Endothelial cell of umbilical vein (primary cell): ENCODE data around the gene RAB39A. TPM values are rescaled to one million over a fixed set of nuclear protein-coding genes. Genes with fewer than 3 reads are reported as not detected.

ENCODE experiments used
- BruUV-seq: library from RNA; stranded (reverse); fragments of 400-500 nt; replicated peaks from 2 replicates; lab custom pipeline; 2021; lab: Mats Ljungman, UMichigan
- CTCF ChIA-PET: fragments of 300-600, 350-600 bp; sonication (Branson Sonifier 250); formaldehyde crosslinking; loops from one replicate; lab custom pipeline; 2021; ENCODE audit warnings: antibody characterized with exemption, inconsistent platforms; lab: Charles Lee
- POLR2A ChIA-PET: fragments of 300-600, 350-600 bp; sonication (Branson Sonifier 250); formaldehyde crosslinking; loops from one replicate; lab custom pipeline; 2021; ENCODE audit warnings: antibody characterized with exemption, inconsistent platforms; lab: Charles Lee
- DNase-seq: peaks from one replicate; pipeline ENCODE4 v3.0.0-alpha.2; 2011; ENCODE audit warnings: low read depth, low spot score
- FAIRE-seq: peaks from 2 replicates; lab custom pipeline; 2011; peaks lifted over from hg19 to GRCh38; lab: Jason Lieb, UNC
- H2AFZ ChIP-seq: 2 replicates; pipeline ENCODE4 v1.6.0; 2012; ENCODE audit warnings: low read depth, low read length, control low read depth, inconsistent platforms
- H3K27ac ChIP-seq: 2 replicates; pipeline ENCODE4 v1.5.1; 2011; ENCODE audit warnings: low read depth, mild to moderate bottlenecking, control low read depth, low read length, moderate library complexity; ENCODE audit not compliant: insufficient read depth
- H3K27me3 ChIP-seq, 2 experiments: 2 replicates each; pipeline versions ENCODE4 v1.6.0 to v1.6.1; 2011; ENCODE audit warnings: low read length in 2 of 2, mixed read lengths in 1 of 2; ENCODE audit not compliant: control insufficient read depth in 2 of 2, insufficient read depth in 2 of 2
- H3K36me3 ChIP-seq, 2 experiments: 2 replicates in 1 of 2; 3 replicates in 1 of 2; pipeline ENCODE4 v1.5.1; 2011; ENCODE audit warnings: low read length in 2 of 2, mild to moderate bottlenecking in 1 of 2, moderate library complexity in 1 of 2; ENCODE audit not compliant: control insufficient read depth in 2 of 2, insufficient read depth in 2 of 2; ENCODE audit errors: extremely low read depth in 1 of 2
- H3K4me1 ChIP-seq: 3 replicates; pipeline ENCODE4 v1.5.1; 2011; ENCODE audit warnings: mild to moderate bottlenecking, low read length; ENCODE audit not compliant: control insufficient read depth, insufficient read depth; ENCODE audit errors: extremely low read depth
- H3K4me2 ChIP-seq: 2 replicates; pipeline ENCODE4 v1.6.1; 2011; ENCODE audit warnings: low read length, control low read depth, mixed read lengths; ENCODE audit not compliant: insufficient read depth
- H3K4me3 ChIP-seq, 3 experiments: fragments of 200-600 bp in 1 of 3; sonication (generic), shearing (Covaris generic) in 1 of 3; replicated peaks in 1 of 3; 2 replicates each; pipeline ENCODE4 v1.5.1; 2011 to 2016; ENCODE audit warnings: control low read depth in 3 of 3, low read length in 3 of 3, mild to moderate bottlenecking in 2 of 3, inconsistent platforms in 1 of 3, low read depth in 1 of 3, moderate library complexity in 1 of 3; ENCODE audit not compliant: insufficient read depth in 1 of 3
- H3K79me2 ChIP-seq: 2 replicates; pipeline ENCODE4 v1.6.0; 2012; ENCODE audit warnings: low read length, inconsistent platforms; ENCODE audit not compliant: control insufficient read depth, insufficient read depth
- H3K9ac ChIP-seq: replicated peaks from 2 replicates; pipeline ENCODE3; 2011; ENCODE audit warnings: low read length, control low read depth; ENCODE audit not compliant: insufficient read depth; ENCODE audit errors: extremely low read depth
- H3K9me1 ChIP-seq: replicated peaks from 3 replicates; pipeline ENCODE4 v1.6.0; 2011; ENCODE audit warnings: mild to moderate bottlenecking, low read length; ENCODE audit not compliant: control insufficient read depth, insufficient read depth; ENCODE audit errors: extremely low read depth
- H3K9me3 ChIP-seq: replicated peaks from 2 replicates; pipeline ENCODE4 v1.5.1; 2012; ENCODE audit warnings: low read length, inconsistent platforms; ENCODE audit not compliant: control insufficient read depth, insufficient read depth
- H4K20me1 ChIP-seq: replicated peaks from 2 replicates; pipeline ENCODE3; 2011; ENCODE audit warnings: mild to moderate bottlenecking, low read length; ENCODE audit not compliant: control insufficient read depth, insufficient read depth; ENCODE audit errors: extremely low read depth
- CTCF ChIP-seq, 2 donors: IDR thresholded peaks; 1 replicate in 1 of 2; 2 replicates in 1 of 2; pipeline ENCODE4 v1.5.1; 2011; ENCODE audit warnings: low read length in 2 of 2, mild to moderate bottlenecking in 2 of 2, moderate library complexity in 2 of 2, control low read depth in 1 of 2, inconsistent platforms in 1 of 2, low read depth in 1 of 2; ENCODE audit not compliant: insufficient read depth in 1 of 2; ENCODE audit errors: extremely low read depth in 1 of 2
- EZH2 ChIP-seq: IDR thresholded peaks from 2 replicates; pipeline ENCODE4 v1.6.1; 2012; ENCODE audit warnings: borderline replicate concordance, low read depth, mild to moderate bottlenecking, moderate library complexity, low read length, inconsistent platforms; ENCODE audit not compliant: severe bottlenecking
- FOS ChIP-seq: IDR thresholded peaks from 2 replicates; pipeline ENCODE4 v1.6.1; 2011; ENCODE audit warnings: mild to moderate bottlenecking, low read length, moderate library complexity, borderline replicate concordance; ENCODE audit not compliant: insufficient read depth
- GATA2 ChIP-seq: IDR thresholded peaks from 2 replicates; pipeline ENCODE4 v1.7.0; 2011; ENCODE audit warnings: low read depth, mild to moderate bottlenecking, moderate library complexity, mixed read lengths, low read length; ENCODE audit not compliant: insufficient read length, insufficient read depth
- JUN ChIP-seq: IDR thresholded peaks from 2 replicates; pipeline ENCODE4 v1.6.1; 2011; ENCODE audit warnings: borderline replicate concordance, low read depth; ENCODE audit not compliant: insufficient read length, insufficient read depth
- MAX ChIP-seq: IDR thresholded peaks from 2 replicates; pipeline ENCODE4 v1.6.1; 2011; ENCODE audit not compliant: insufficient read depth, insufficient read length
- MYC ChIP-seq: IDR thresholded peaks from one replicate; pipeline ENCODE4 v1.6.1; 2011; ENCODE audit warnings: mild to moderate bottlenecking, low read depth, low read length
- POLR2A ChIP-seq: IDR thresholded peaks from 2 replicates; pipeline ENCODE4 v1.6.1; 2012; ENCODE audit warnings: low read depth, mild to moderate bottlenecking, control low read depth, low read length
- POLR2AphosphoS5 ChIP-seq: IDR thresholded peaks from 2 replicates; pipeline ENCODE4 v1.6.1; 2012; ENCODE audit warnings: low read depth, mild to moderate bottlenecking, control low read depth, low read length, moderate library complexity; ENCODE audit not compliant: insufficient read depth
- dilution Hi-C: fragments of 300-500 bp; cut with MboI; formaldehyde crosslinking; loops from one replicate; pipeline ENCODE4 v1.15.0; 2019; ENCODE audit warnings: low sequenced_read_pairs; ENCODE audit not compliant: extremely low pct_ligation_motif_present
- intact Hi-C: fragments of 100-400 bp; cut with micrococcal nuclease; formaldehyde crosslinking; loops from one replicate; pipeline ENCODE4 v1.10.0; 2022
- polyA plus RNA-seq, 4 experiments: library from polyadenylated mRNA; depleted of rRNA in 3 of 4; stranded (reverse) in 3 of 4; unstranded in 1 of 4; fragments of >200 nt; gene quantifications; 2 replicates each; pipeline versions ENCODE4 v1.2.1 to v1.2.3, GENCODE V29; 2011 to 2012; ENCODE audit warnings: missing spikeins in 1 of 4
- total RNA-seq: library from RNA; stranded (reverse); gene quantifications from 2 replicates; pipeline ENCODE4 v1.2.3, GENCODE V29; 2021

The RAB39A gene
- total and polyA plus RNA-seq, 2 donors (not counting 3 experiments of a cell fraction or from before 2014, with no cell fraction given): not detected

- H2AFZ ChIP-seq: no peak overlapping the region
- H3K27ac ChIP-seq: no peak overlapping the region
- H3K27me3 ChIP-seq: no peaks in the 10 kb centered on the region
- no peak overlapping the region for H3K9ac ChIP-seq
- H3K4me3 ChIP-seq: no peak overlapping the region
- H3K4me2 ChIP-seq: no peak overlapping the region
- dilution Hi-C loops (no loop called here), intact Hi-C loops (no loop called here)
- FAIRE-seq: no peak
- no peaks in the 10 kb centered on the region for H3K36me3 ChIP-seq
- H3K9me1 ChIP-seq: no peaks in the 10 kb centered on the region
- no peaks in the 10 kb centered on the region for H4K20me1 ChIP-seq
- TF ChIP-seq CTCF (IDR thresholded peaks at IDR 0.05; ENCODE audit: extremely low read depth in 1 of 2, insufficient read depth in 1 of 2, low read depth in 1 of 2, low read length in 2 of 2) (no peak), POLR2AphosphoS5 (no peak), MYC (no peak), POLR2A (no peak), MAX (no peak), GATA2 (no peak), JUN (no peak), FOS (no peak), EZH2 (no peak)
- no peaks in the 10 kb centered on the region for H3K4me1 ChIP-seq
- no peaks in the 10 kb centered on the region for H3K9me3 ChIP-seq
- DNase-seq: no peak
- CTCF ChIA-PET: interaction anchor here (2.4 kb wide), 1 partner anchor 11 kb away, joined by 6 read pairs; no protein-coding TSS in a partner anchor
- no peaks in the 10 kb centered on the region for H3K79me2 ChIP-seq
- BruUV-seq: no TSS peak
- POLR2A ChIA-PET: no interaction called here
Observed at GRCh38 chr11:107988397-107989158, 60.3 kb downstream of the RAB39A start.
